T-helper 2 cell treated with Interferon-gamma antibody and Interleukin-4, amounts not matched to agents 5 μg/mL and 100 μg/mL, for 36 hours (primary cell): Measurements from ENCODE around the gene FDX1.
"Not testable (repeated sequence)": the region's sequence is repeated elsewhere in the genome, so short reads cannot be mapped to it uniquely, and the experiment has no call there.

Experiments
- DNase-seq: peaks from one replicate; pipeline ENCODE4 v3.0.0; 2021; ENCODE audit warnings: low spot score
- H3K27ac Mint-ChIP-seq: one replicate; pipeline ENCODE4 v1.8.0; 2021; ENCODE audit warnings: mild to moderate bottlenecking, mixed read lengths
- H3K27me3 Mint-ChIP-seq: one replicate; pipeline ENCODE4 v1.8.0; 2021; ENCODE audit warnings: low read depth, mixed read lengths
- H3K36me3 Mint-ChIP-seq: one replicate; pipeline ENCODE4 v1.8.0; 2021; ENCODE audit warnings: low read depth, mixed read lengths
- H3K4me1 Mint-ChIP-seq: one replicate; pipeline ENCODE4 v1.8.0; 2021; ENCODE audit warnings: low read depth, mixed read lengths
- H3K4me3 Mint-ChIP-seq: one replicate; pipeline ENCODE4 v1.8.0; 2022; ENCODE audit warnings: mild to moderate bottlenecking, moderate library complexity, mixed read lengths
- H3K9me3 Mint-ChIP-seq: one replicate; pipeline ENCODE4 v1.8.0; 2021; ENCODE audit warnings: mixed read lengths

Gene FDX1

GRCh38 chr11:110429731-110430266 lies at the start of gene FDX1:
TSS of gene FDX1 (plus strand) at chr11:110429948. CDS start at chr11:110430121, 173 bp downstream.
- Mint-ChIP-seq H3K27me3 (no peaks in the 10 kb centered on the region), H3K27ac (peak within 1 kb of the TSS; percentile 96), H3K36me3 (peaks cover 3% of the 10 kb centered on the region), H3K9me3 (no peaks in the 10 kb centered on the region), H3K4me1 (peaks cover 34% of the 10 kb centered on the region), H3K4me3 (peak within 1 kb of the TSS; percentile 99)
- DNase-seq: peak; percentile 92

DNA sequence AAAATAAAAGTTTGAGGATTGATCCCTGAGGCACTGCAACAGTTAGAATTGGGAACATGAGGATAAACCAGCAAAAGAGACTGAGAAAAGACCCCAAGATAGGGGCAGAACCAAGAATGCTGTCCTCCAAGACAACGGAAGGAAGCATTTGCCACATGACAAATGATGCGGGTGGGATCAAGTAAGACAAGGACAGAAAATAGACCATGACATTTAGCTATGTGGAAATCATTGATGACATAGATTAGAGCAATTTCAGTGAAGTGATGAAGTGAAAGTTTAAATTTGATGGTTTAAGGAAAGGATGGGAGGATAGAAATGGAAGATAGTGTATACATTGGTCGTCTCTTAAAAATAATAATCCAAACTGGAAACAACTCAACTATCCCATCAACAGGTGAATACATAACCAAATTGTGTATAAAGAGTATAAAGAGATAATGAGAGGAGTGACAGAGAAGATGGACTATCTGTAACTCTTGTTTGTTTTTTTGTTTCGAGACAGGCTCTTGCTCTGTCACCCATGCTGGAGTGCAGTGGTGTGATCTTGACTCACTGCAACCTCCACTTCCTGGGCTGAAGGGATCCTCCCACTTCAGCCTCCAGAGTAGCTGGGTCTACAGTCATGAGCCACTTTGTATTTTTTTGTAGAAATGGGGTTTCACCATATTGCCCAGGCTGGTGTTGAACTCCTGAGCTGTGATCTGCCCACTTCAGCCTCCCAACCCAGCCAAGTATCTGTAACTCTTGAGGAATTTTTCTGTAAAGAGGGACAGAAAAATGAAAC lies 48.7 kb upstream of the FDX1 start:
- no peaks in the 10 kb centered on the region for H3K9me3 Mint-ChIP-seq
- H3K27ac Mint-ChIP-seq: no peak overlapping the region
- no peak overlapping the region for H3K4me3 Mint-ChIP-seq
- no peak for DNase-seq
- peaks cover 2% of the 10 kb centered on the region for H3K36me3 Mint-ChIP-seq
- H3K4me1 Mint-ChIP-seq: peaks cover 5% of the 10 kb centered on the region
- H3K27me3 Mint-ChIP-seq: peaks cover 4% of the 10 kb centered on the region

DNA sequence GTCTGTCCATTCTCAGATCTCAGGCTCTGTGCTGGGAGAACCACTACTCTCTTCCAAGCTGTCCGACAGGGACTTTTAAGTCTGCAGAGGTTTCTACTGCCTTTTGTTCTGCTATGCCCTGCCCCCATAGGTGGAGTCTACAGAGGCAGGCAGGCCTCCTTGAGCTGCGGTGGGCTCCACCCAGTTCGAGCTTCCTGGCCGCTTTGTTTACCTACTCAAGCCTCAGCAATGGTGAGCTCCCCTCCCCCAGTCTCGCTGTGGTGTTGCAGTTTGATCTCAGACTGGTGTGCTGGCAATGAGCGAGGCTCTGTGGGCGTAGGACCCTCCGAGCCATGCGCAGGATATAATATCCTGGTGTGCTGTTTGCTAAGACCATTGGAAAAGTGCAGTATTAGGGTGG lies 41.5 kb upstream of the FDX1 start:
- Mint-ChIP-seq H3K36me3 (peaks cover 13% of the 10 kb centered on the region), H3K27me3 (peaks cover 12% of the 10 kb centered on the region), H3K4me3 (peak overlapping the region; percentile 14)
- H3K27ac Mint-ChIP-seq, DNase-seq, H3K9me3 Mint-ChIP-seq, H3K4me1 Mint-ChIP-seq: not testable (repeated sequence)

DNA sequence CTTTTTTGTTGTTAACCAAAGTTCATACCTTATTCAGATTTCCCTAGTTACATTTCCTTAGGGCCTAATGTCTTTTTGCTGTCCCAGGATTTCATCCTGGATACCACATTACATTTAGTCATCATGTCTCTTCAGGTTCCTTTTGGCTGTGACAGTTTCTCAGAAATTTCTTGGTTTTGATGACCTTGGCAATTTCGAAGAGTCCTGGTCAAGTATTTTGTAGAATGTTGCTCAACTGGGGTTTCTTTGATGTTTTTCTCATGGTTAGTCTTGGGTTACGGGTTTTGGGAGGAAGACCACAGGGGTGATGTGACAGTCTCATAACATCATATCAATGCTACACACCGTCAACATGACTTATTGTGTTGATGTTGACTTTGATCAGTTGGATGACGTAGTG lies 39.8 kb upstream of the FDX1 start:
- peaks cover 13% of the 10 kb centered on the region for H3K36me3 Mint-ChIP-seq
- no peaks in the 10 kb centered on the region for H3K4me1 Mint-ChIP-seq
- H3K27ac Mint-ChIP-seq: no peak overlapping the region
- peaks cover 12% of the 10 kb centered on the region for H3K27me3 Mint-ChIP-seq
- peaks cover 5% of the 10 kb centered on the region for H3K9me3 Mint-ChIP-seq
- no peak overlapping the region for H3K4me3 Mint-ChIP-seq
- DNase-seq: no peak

- no peak overlapping the region for H3K27ac Mint-ChIP-seq
- H3K36me3 Mint-ChIP-seq: peaks cover 12% of the 10 kb centered on the region
- H3K9me3 Mint-ChIP-seq: peaks cover 15% of the 10 kb centered on the region
- no peak for DNase-seq
- H3K4me3 Mint-ChIP-seq: no peak overlapping the region
- H3K4me1 Mint-ChIP-seq: no peaks in the 10 kb centered on the region
- H3K27me3 Mint-ChIP-seq: peaks cover 7% of the 10 kb centered on the region
These were observed 37.7 kb upstream of the FDX1 start for GRCh38 chr11:110392056-110392455.

DNA sequence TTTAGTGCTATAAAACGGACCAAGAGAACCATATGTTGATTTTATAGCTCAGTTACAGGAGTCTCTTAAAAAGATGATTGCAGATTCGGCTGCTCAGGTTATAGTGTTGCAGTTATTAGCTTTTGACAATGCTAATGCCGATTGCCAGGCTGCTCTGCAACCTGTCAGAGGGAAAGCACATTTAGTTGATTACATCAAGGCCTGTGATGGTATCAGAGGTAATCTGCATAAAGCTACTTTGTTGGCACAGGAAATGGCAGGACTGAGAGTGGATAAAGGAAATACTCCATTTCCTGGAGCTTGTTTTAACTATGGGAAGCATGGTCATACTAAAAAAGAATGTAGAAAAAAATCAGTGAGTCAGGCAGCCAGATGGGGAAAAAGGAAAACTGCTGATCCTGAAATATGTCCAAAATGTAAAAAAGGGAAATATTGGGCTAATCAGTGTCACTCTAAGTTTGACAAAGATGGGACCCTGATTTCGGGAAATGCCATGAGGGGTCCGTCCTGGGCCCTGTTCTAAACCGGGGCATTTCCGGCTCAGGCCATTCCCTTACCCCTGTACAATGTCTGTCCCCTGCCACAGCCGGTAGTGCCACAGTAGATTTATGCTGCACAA lies 32.0 kb upstream of the FDX1 start:
- not testable (repeated sequence) for H3K27me3 Mint-ChIP-seq, H3K4me1 Mint-ChIP-seq, H3K27ac Mint-ChIP-seq, H3K36me3 Mint-ChIP-seq, DNase-seq, H3K9me3 Mint-ChIP-seq, H3K4me3 Mint-ChIP-seq

GRCh38 chr11:110403585-110403984 lies 26.2 kb upstream of the FDX1 start:
- H3K4me3 Mint-ChIP-seq, H3K27me3 Mint-ChIP-seq, H3K4me1 Mint-ChIP-seq, DNase-seq, H3K36me3 Mint-ChIP-seq, H3K27ac Mint-ChIP-seq: not testable (repeated sequence)
- H3K9me3 Mint-ChIP-seq: peaks cover 15% of the 10 kb centered on the region

DNA sequence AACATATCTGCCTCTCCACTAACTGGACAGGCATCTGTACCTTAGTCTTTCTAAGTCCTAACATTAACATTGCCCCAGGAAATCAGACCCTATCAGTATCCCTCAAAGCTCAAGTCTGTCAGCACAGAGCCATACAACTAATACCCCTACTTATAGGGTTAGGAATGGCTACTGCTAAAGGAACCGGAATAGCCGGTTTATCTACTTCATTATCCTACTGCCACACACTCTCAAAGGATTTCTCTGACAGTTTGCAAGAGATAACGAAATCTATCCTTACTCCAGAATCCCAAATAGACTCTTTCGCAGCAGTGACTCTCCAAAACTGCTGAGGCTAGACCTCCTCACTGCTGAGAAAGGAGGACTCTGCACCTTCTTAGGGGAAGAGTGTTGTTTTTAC lies 24.1 kb upstream of the FDX1 start:
- H3K4me1 Mint-ChIP-seq, H3K27ac Mint-ChIP-seq, H3K36me3 Mint-ChIP-seq, H3K27me3 Mint-ChIP-seq, H3K4me3 Mint-ChIP-seq, DNase-seq: not testable (repeated sequence)
- peaks cover 15% of the 10 kb centered on the region for H3K9me3 Mint-ChIP-seq

- Mint-ChIP-seq H3K9me3 (peaks cover 15% of the 10 kb centered on the region), H3K4me3 (no peak overlapping the region), H3K27me3 (peaks cover 4% of the 10 kb centered on the region), H3K27ac (no peak overlapping the region), H3K4me1 (no peaks in the 10 kb centered on the region), H3K36me3 (no peaks in the 10 kb centered on the region)
- DNase-seq: no peak
These were observed 22.4 kb upstream of the FDX1 start for GRCh38 chr11:110407315-110407714.

DNA sequence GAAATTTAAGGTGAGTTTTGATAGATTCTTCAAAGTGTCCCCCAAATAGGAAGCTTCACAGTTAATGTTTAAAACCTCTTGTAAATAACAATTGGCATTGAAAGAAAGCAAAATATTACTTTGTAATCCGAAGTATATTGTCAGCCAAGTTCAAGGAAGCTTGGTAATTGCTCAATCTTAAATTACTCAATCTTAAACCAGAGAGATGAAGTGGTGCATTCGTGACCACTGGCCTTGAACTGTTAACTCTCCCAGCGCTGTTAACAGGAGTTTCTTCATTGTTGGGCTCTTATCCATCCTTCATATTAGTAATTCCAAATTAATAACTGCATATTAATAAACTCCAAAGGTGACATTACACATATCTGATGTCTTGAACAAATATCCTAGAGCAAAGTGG lies 20.6 kb upstream of the FDX1 start:
- H3K36me3 Mint-ChIP-seq: no peaks in the 10 kb centered on the region
- DNase-seq: no peak

GRCh38 chr11:110410651-110411050 lies 19.1 kb upstream of the FDX1 start:
- Mint-ChIP-seq H3K36me3 (no peaks in the 10 kb centered on the region), H3K9me3 (peaks cover 6% of the 10 kb centered on the region), H3K4me1 (no peaks in the 10 kb centered on the region), H3K4me3 (no peak overlapping the region), H3K27me3 (peaks cover 4% of the 10 kb centered on the region), H3K27ac (no peak overlapping the region)
- DNase-seq: no peak

More for the DNA sequence above, 20.6 kb upstream of the FDX1 start:
- no peak overlapping the region for H3K4me3 Mint-ChIP-seq
- no peaks in the 10 kb centered on the region for H3K4me1 Mint-ChIP-seq
- peaks cover 4% of the 10 kb centered on the region for H3K27me3 Mint-ChIP-seq
- peaks cover 15% of the 10 kb centered on the region for H3K9me3 Mint-ChIP-seq
- H3K27ac Mint-ChIP-seq: no peak overlapping the region

DNA sequence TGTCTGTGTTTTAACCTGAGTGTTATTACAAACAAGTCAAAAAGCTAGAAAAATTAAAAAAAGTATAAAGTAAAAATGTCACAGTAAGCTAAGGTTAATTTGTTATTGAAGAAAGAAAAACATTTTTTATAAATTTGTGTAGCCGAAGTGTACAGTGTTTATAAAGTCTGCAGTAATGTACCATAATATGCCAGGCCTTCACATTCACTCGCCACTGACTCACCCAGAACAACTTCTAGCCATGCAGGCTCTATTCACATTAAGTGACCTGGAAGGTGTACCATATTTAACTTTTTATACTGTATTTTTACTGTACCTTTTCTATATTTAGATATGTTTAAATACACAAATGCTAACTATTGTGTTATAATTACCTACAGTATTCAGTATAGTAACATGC lies 14.7 kb upstream of the FDX1 start:
- Mint-ChIP-seq H3K4me3 (no peak overlapping the region), H3K36me3 (no peaks in the 10 kb centered on the region), H3K27ac (no peak overlapping the region), H3K27me3 (peaks cover 2% of the 10 kb centered on the region), H3K4me1 (no peaks in the 10 kb centered on the region), H3K9me3 (no peaks in the 10 kb centered on the region)
- DNase-seq: no peak

GRCh38 chr11:110421658-110422057 lies 8.1 kb upstream of the FDX1 start:
- not testable (repeated sequence) for H3K27ac Mint-ChIP-seq, H3K4me1 Mint-ChIP-seq, H3K9me3 Mint-ChIP-seq, H3K36me3 Mint-ChIP-seq, DNase-seq, H3K4me3 Mint-ChIP-seq, H3K27me3 Mint-ChIP-seq

DNA sequence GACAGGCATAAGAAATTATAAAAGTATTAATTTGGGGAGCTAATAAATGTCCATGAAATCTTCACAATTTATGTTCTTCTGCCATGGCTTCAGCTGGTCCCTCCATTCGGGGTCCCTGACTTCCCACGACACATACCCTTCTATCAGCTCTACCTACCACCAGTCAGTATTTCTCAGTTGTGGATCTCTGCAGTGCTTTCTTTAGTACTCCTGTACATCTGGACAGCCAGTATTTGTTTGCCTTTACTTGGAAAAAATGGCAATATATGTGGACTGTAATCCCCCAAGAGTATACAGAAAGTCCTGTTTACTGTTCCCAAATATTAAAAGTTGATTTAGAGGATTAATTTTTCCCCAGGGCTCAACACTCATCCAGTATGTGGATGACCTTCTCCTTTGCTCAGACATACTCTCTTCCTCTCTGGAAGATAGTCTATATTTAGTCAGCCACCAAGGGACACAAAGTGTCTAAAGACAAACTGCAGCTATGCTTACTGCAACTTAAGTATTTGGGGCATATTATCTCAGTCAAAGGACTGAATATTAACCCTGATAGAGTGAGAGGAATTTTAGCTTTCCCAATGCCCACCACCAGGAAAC lies 7.3 kb upstream of the FDX1 start:
- peaks cover 2% of the 10 kb centered on the region for H3K27me3 Mint-ChIP-seq
- no peak for DNase-seq
- no peak overlapping the region for H3K27ac Mint-ChIP-seq
- H3K36me3 Mint-ChIP-seq: no peaks in the 10 kb centered on the region
- no peaks in the 10 kb centered on the region for H3K4me1 Mint-ChIP-seq
- H3K9me3 Mint-ChIP-seq: no peaks in the 10 kb centered on the region
- H3K4me3 Mint-ChIP-seq: no peak overlapping the region
